A549 (cell line): ENCODE data around the gene TXNDC15. TPM values are rescaled to one million over a fixed set of nuclear protein-coding genes. Genes with fewer than 3 reads are reported as not detected.

Experiments used
- ATAC-seq, 2 experiments: fragments of 200-7000 bp in 1 of 2; fragments of >200 bp in 1 of 2; cut with Nextera tagmentation in 1 of 2; cut with Tn5 transposase in 1 of 2; 3 replicates each; pipeline versions ENCODE4 v1.8.0 to v1.9.1; 2018 to 2020; ENCODE audit warnings: mild to moderate bottlenecking in 1 of 2, moderate library complexity in 1 of 2
- CTCF ChIA-PET: fragments of 300-600 bp; sonication (Branson Sonifier 250); formaldehyde crosslinking; extraction: SDS; loops from one replicate; lab custom pipeline; 2021; ENCODE audit warnings: antibody characterized with exemption, inconsistent platforms; lab: Yijun Ruan, JAX
- POLR2A ChIA-PET: fragments of 350-600 bp; formaldehyde crosslinking; extraction: SDS; loops from one replicate; lab custom pipeline; 2021; ENCODE audit warnings: antibody characterized with exemption, inconsistent platforms; lab: Yijun Ruan, JAX
- DNase-seq, 2 experiments: peaks; one replicate each; pipeline versions ENCODE4 v3.0.0 to v3.0.0-alpha.2; 2011 to 2016; ENCODE audit warnings: low read depth in 1 of 2, low spot score in 1 of 2
- FAIRE-seq: peaks from 2 replicates; lab custom pipeline; 2011; peaks lifted over from hg19 to GRCh38; lab: Jason Lieb, UNC
- H3K27ac ChIP-seq, 2 experiments: fragments of >200 bp; sonication (Bioruptor Twin); formaldehyde crosslinking; 3 replicates each; pipeline ENCODE4 v1.5.1; 2016 to 2017
- H3K4me1 ChIP-seq: fragments of >200 bp; sonication (Bioruptor Twin); formaldehyde crosslinking; 3 replicates; pipeline ENCODE4 v1.6.1; 2016
- H3K4me2 ChIP-seq: fragments of >200 bp; sonication (Bioruptor Twin); formaldehyde crosslinking; 3 replicates; pipeline ENCODE4 v1.6.1; 2016
- H3K4me3 ChIP-seq: fragments of >200 bp; sonication (Bioruptor Twin); formaldehyde crosslinking; 3 replicates; pipeline ENCODE4 v1.5.1; 2016
- H3K9me3 ChIP-seq: fragments of >200 bp; sonication (Bioruptor Twin); formaldehyde crosslinking; 3 replicates; pipeline ENCODE4 v1.6.1; 2016
- ATOH8 ChIP-seq: fragments of 250-450 bp; sonication (Bioruptor Pico); IDR thresholded peaks from 2 replicates; pipeline ENCODE4 v1.5.0; 2020; ENCODE audit warnings: low read depth, mild to moderate bottlenecking, moderate library complexity
- CBX2 ChIP-seq: fragments of 200-600 bp; sonication (generic); IDR thresholded peaks from 2 replicates; pipeline ENCODE4 v1.6.1; 2016; ENCODE audit warnings: low read depth, mild to moderate bottlenecking, borderline replicate concordance
- CBX8 ChIP-seq: fragments of 200-600 bp; sonication (generic); IDR thresholded peaks from 2 replicates; pipeline ENCODE4 v1.6.1; 2016
- CEBPB ChIP-seq, 2 experiments: fragments of >200 bp in 1 of 2; sonication (Bioruptor Twin) in 1 of 2; formaldehyde crosslinking in 1 of 2; IDR thresholded peaks; 2 replicates each; pipeline ENCODE4 v1.6.1; 2012 to 2016
- CHD4 ChIP-seq: fragments of 200-600 bp; sonication (generic); IDR thresholded peaks from 2 replicates; pipeline ENCODE4 v1.6.1; 2016; ENCODE audit warnings: antibody characterized with exemption, mild to moderate bottlenecking, borderline replicate concordance
- ELK1 ChIP-seq: fragments of 150-350 bp; IDR thresholded peaks from 2 replicates; pipeline ENCODE4 v1.6.1; 2014; ENCODE audit warnings: low read depth, mild to moderate bottlenecking, low read length
- EP300 ChIP-seq, 2 experiments: fragments of >200 bp; sonication (Bioruptor Twin); formaldehyde crosslinking; IDR thresholded peaks; 2 replicates in 1 of 2; 3 replicates in 1 of 2; pipeline ENCODE4 v1.6.1; 2016 to 2017
- ESRRA ChIP-seq: fragments of 150-350 bp; IDR thresholded peaks from 2 replicates; pipeline ENCODE4 v1.6.1; 2014; ENCODE audit warnings: mild to moderate bottlenecking, low read length, borderline replicate concordance
- FOSB ChIP-seq: fragments of 250-450 bp; sonication (Bioruptor Pico); IDR thresholded peaks from 2 replicates; pipeline ENCODE4 v1.5.0; 2020; ENCODE audit warnings: mild to moderate bottlenecking, moderate library complexity
- FOSL2 ChIP-seq, 2 experiments: fragments of 450-650 bp in 1 of 2; fragments of >200 bp in 1 of 2; sonication (Bioruptor Twin) in 1 of 2; formaldehyde crosslinking; IDR thresholded peaks; 2 replicates each; pipeline versions ENCODE4 v1.5.0 to v1.6.1; 2016 to 2020; ENCODE audit warnings: mild to moderate bottlenecking in 1 of 2, moderate library complexity in 1 of 2
- GATA3 ChIP-seq: IDR thresholded peaks from 2 replicates; pipeline ENCODE4 v1.6.1; 2012; ENCODE audit warnings: borderline replicate concordance
- HES2 ChIP-seq: fragments of >200 bp; sonication (Bioruptor Twin); formaldehyde crosslinking; IDR thresholded peaks from 2 replicates; pipeline ENCODE4 v1.6.1; 2016
- HEYL ChIP-seq: fragments of 250-450 bp; sonication (Bioruptor Pico); IDR thresholded peaks from 2 replicates; pipeline ENCODE4 v1.8.0; 2021; ENCODE audit warnings: mild to moderate bottlenecking, moderate library complexity
- HOXB13 ChIP-seq: fragments of 250-450 bp; sonication (Bioruptor Pico); IDR thresholded peaks from 2 replicates; pipeline ENCODE4 v1.5.0; 2020; ENCODE audit warnings: low read depth, mild to moderate bottlenecking, moderate library complexity
- HOXB5 ChIP-seq: fragments of 250-450 bp; sonication (Bioruptor Pico); IDR thresholded peaks from 2 replicates; pipeline ENCODE4 v1.5.0; 2020; ENCODE audit warnings: mild to moderate bottlenecking, moderate library complexity
- JUNB ChIP-seq: fragments of >200 bp; sonication (Bioruptor Twin); formaldehyde crosslinking; IDR thresholded peaks from 2 replicates; pipeline ENCODE4 v1.6.1; 2016
- KDM1A ChIP-seq: fragments of 200-600 bp; sonication (generic); IDR thresholded peaks from 2 replicates; pipeline ENCODE4 v1.6.1; 2016; ENCODE audit warnings: low read depth, mild to moderate bottlenecking
- KDM5A ChIP-seq: fragments of 200-600 bp; sonication (generic); IDR thresholded peaks from 2 replicates; pipeline ENCODE4 v1.6.1; 2016; ENCODE audit warnings: antibody characterized with exemption, mild to moderate bottlenecking
- MAFK ChIP-seq: fragments of 450-650 bp; IDR thresholded peaks from 2 replicates; pipeline ENCODE4 v1.6.1; 2014; ENCODE audit not compliant: partially characterized antibody
- MYC ChIP-seq: IDR thresholded peaks from 2 replicates; pipeline ENCODE4 v1.6.1; 2012; ENCODE audit warnings: mild to moderate bottlenecking, inconsistent platforms, low read length, improper control_type of control experiment, borderline replicate concordance
- NFE2L2 ChIP-seq: fragments of 150-350 bp; conservative IDR thresholded peaks from 2 replicates; pipeline ENCODE4 v1.6.1; 2014; ENCODE audit warnings: low read length
- PBX3 ChIP-seq: IDR thresholded peaks from 2 replicates; pipeline ENCODE4 v1.6.1; 2012
- POLR2AphosphoS2 ChIP-seq: conservative IDR thresholded peaks from 2 replicates; pipeline ENCODE4 v1.6.1; 2012; ENCODE audit warnings: low read length, improper control_type of control experiment, inconsistent platforms
- RFX5 ChIP-seq: fragments of 450-650 bp; IDR thresholded peaks from 2 replicates; pipeline ENCODE4 v1.7.1; 2014; ENCODE audit warnings: antibody characterized with exemption, mild to moderate bottlenecking, moderate library complexity
- SREBF2 ChIP-seq: fragments of 450-650 bp; IDR thresholded peaks from 2 replicates; pipeline ENCODE4 v1.6.1; 2014; ENCODE audit warnings: mild to moderate bottlenecking, moderate library complexity
- TFCP2L1 ChIP-seq: fragments of 250-450 bp; sonication (Bioruptor Pico); IDR thresholded peaks from 2 replicates; pipeline ENCODE4 v1.5.0; 2021; ENCODE audit warnings: mild to moderate bottlenecking
- USF2 ChIP-seq: fragments of 450-650 bp; IDR thresholded peaks from 2 replicates; pipeline ENCODE4 v1.6.1; 2014; ENCODE audit warnings: antibody characterized with exemption
- ZC3H11A ChIP-seq: fragments of 450-650 bp; IDR thresholded peaks from 2 replicates; pipeline ENCODE4 v1.6.1; 2014; ENCODE audit warnings: antibody characterized with exemption, mild to moderate bottlenecking
- WGBS: methylation state at CpG from one replicate; pipeline ENCODE4 v1.1.6; 2017; ENCODE audit errors: missing lambda C conversion rate; 5-methylcytosine and 5-hydroxymethylcytosine counted together
- polyA plus RNA-seq, 4 experiments: library from polyadenylated mRNA; depleted of rRNA in 3 of 4; stranded (reverse); fragments of >200 nt; fragmentation: RNase III in 1 of 4; extraction: RNeasy Plus Mini Kit Qiagen cat#74134 plus additional on column Dnase treatment in 1 of 4; gene quantifications; 2 replicates in 3 of 4; 3 replicates in 1 of 4; pipeline ENCODE4 v1.2.3, GENCODE V29; 2011 to 2017

Gene TXNDC15
- polyA plus RNA-seq, 2 of the 4 experiments (the other 2 are of a cell fraction) = 71.1 to 85.2 TPM

GRCh38 chr5:134889335-134889734 lies 15.2 kb downstream of the TXNDC15 start:
- POLR2A ChIA-PET = no interaction called here
- 91% methylated on average over 8 of the region's 8 CpGs for WGBS
- Histone ChIP-seq H3K4me1 (no peaks in the 10 kb centered on the region), H3K9me3 (no peaks in the 10 kb centered on the region), H3K4me2 (no peak overlapping the region), H3K27ac (no peak overlapping the region), H3K4me3 (no peak overlapping the region)
- CTCF ChIA-PET = interaction anchor here (0.6 to 2.1 kb wide), 3 partner anchors 15 to 311 kb away, joined by 3 to 8 read pairs (median 5); partner anchors contain the start of gene PCBD2
- FAIRE-seq (no peak), DNase-seq (no peak), ATAC-seq (no peak)
- no peak for TF ChIP-seq SREBF2
- no peak for TF ChIP-seq CBX2
- no peak for TF ChIP-seq TFCP2L1 (CRISPR knock-in tag)
- no peak for TF ChIP-seq HES2
- no peak for TF ChIP-seq NFE2L2
- TF ChIP-seq CHD4 = no peak
- TF ChIP-seq POLR2AphosphoS2 = no peak
- no peak for TF ChIP-seq HOXB5 (CRISPR knock-in tag)
- no peak for TF ChIP-seq CEBPB (IDR thresholded peaks at IDR 0.05)
- no peak for TF ChIP-seq GATA3
- no peak for TF ChIP-seq EP300 (IDR thresholded peaks at IDR 0.05)
- no peak for TF ChIP-seq KDM5A
- no peak for TF ChIP-seq MAFK
- no peak for TF ChIP-seq ZC3H11A
- no peak for TF ChIP-seq ELK1
- TF ChIP-seq RFX5 = no peak
- TF ChIP-seq HOXB13 = no peak
- no peak for TF ChIP-seq KDM1A
- TF ChIP-seq USF2 = no peak
- TF ChIP-seq HEYL = no peak

- TF ChIP-seq JUNB = no peak
- no peak for TF ChIP-seq HOXB5 (CRISPR knock-in tag)
- no peak for TF ChIP-seq CHD4
- TF ChIP-seq HOXB13 = no peak
- TF ChIP-seq FOSB (CRISPR knock-in tag) = no peak
- no peak for TF ChIP-seq GATA3
- TF ChIP-seq PBX3 = no peak
- TF ChIP-seq TFCP2L1 (CRISPR knock-in tag) = no peak
- no peak for TF ChIP-seq ATOH8
- TF ChIP-seq MYC = no peak
- TF ChIP-seq FOSL2 (IDR thresholded peaks at IDR 0.05) = no peak
- TF ChIP-seq FOSL2 (CRISPR knock-in tag; IDR thresholded peaks at IDR 0.05) = no peak
- TF ChIP-seq ESRRA = no peak
- TF ChIP-seq HEYL = no peak
- TF ChIP-seq CBX8 = no peak
- H3K4me2 ChIP-seq = no peak overlapping the region
- DNase-seq (no peak), ATAC-seq (no peak), FAIRE-seq (no peak)
- POLR2A ChIA-PET = interaction anchor here (1.1 kb wide), 1 partner anchor 17 kb away, joined by 3 read pairs; the partner anchor contains the start of gene TXNDC15
- H3K27ac ChIP-seq = no peak overlapping the region
- H3K4me3 ChIP-seq = no peak overlapping the region
- CTCF ChIA-PET = interaction anchor here (1.1 to 2.9 kb wide), 2 partner anchors 10 to 14 kb away, joined by 3 to 28 read pairs; partner anchors contain the start of gene PCBD2
- 97% methylated on average over 1 of the region's 1 CpG for WGBS
- H3K9me3 ChIP-seq = no peaks in the 10 kb centered on the region
- H3K4me1 ChIP-seq = no peaks in the 10 kb centered on the region
These were observed 17.3 kb downstream of the TXNDC15 start for GRCh38 chr5:134891473-134891872.
